Astrocyte (in vitro differentiated cells and primary cell): ENCODE results near the gene CERS1. TPM values are rescaled to one million over a fixed set of nuclear protein-coding genes. Genes with fewer than 3 reads are reported as not detected.

Experiments
- DNase-seq: peaks from one replicate; pipeline ENCODE4 v3.0.0-alpha.2; 2010; ENCODE audit warnings: low read depth
- FAIRE-seq: peaks from 2 replicates; lab custom pipeline; 2011; peaks lifted over from hg19 to GRCh38; lab: Jason Lieb, UNC
- H2AFZ ChIP-seq: 2 replicates; pipeline ENCODE4 v1.6.0; 2012; ENCODE audit warnings: low read depth, low read length, inconsistent platforms
- H3K27ac ChIP-seq: 2 replicates; pipeline ENCODE4 v1.5.1; 2011; ENCODE audit warnings: low read depth, low read length, inconsistent platforms
- H3K27me3 ChIP-seq: 2 replicates; pipeline ENCODE4 v1.6.0; 2011; ENCODE audit warnings: low read length, inconsistent platforms; ENCODE audit not compliant: insufficient read depth
- H3K36me3 ChIP-seq: 2 replicates; pipeline ENCODE4 v1.5.1; 2011; ENCODE audit warnings: low read length, inconsistent platforms; ENCODE audit not compliant: insufficient read depth
- H3K4me1 ChIP-seq: 2 replicates; pipeline ENCODE4 v1.5.1; 2011; ENCODE audit warnings: low read length, inconsistent platforms; ENCODE audit not compliant: insufficient read depth
- H3K4me2 ChIP-seq: 2 replicates; pipeline ENCODE4 v1.6.0; 2012; ENCODE audit warnings: low read length, inconsistent platforms
- H3K4me3 ChIP-seq: 2 replicates; pipeline ENCODE4 v1.5.1; 2011; ENCODE audit warnings: low read depth, mild to moderate bottlenecking, low read length, inconsistent platforms; ENCODE audit not compliant: insufficient read depth
- H3K79me2 ChIP-seq: 2 replicates; pipeline ENCODE4 v1.6.0; 2012; ENCODE audit warnings: mild to moderate bottlenecking, low read length, inconsistent platforms; ENCODE audit not compliant: insufficient read depth
- H3K9ac ChIP-seq: 2 replicates; pipeline ENCODE4 v1.6.0; 2012; ENCODE audit warnings: mild to moderate bottlenecking, low read length, inconsistent platforms
- H3K9me3 ChIP-seq: 2 replicates; pipeline ENCODE4 v1.5.1; 2012; ENCODE audit warnings: low read depth, mild to moderate bottlenecking, low read length, inconsistent platforms; ENCODE audit not compliant: insufficient read depth
- H4K20me1 ChIP-seq: 2 replicates; pipeline ENCODE4 v1.6.0; 2012; ENCODE audit warnings: low read length, inconsistent platforms; ENCODE audit not compliant: insufficient read depth
- H3K27ac Mint-ChIP-seq: one replicate; pipeline ENCODE4 v1.8.0; 2021; ENCODE audit warnings: mild to moderate bottlenecking, mixed read lengths; ENCODE audit not compliant: unreplicated experiment
- H3K27me3 Mint-ChIP-seq: one replicate; pipeline ENCODE4 v1.8.0; 2021; ENCODE audit warnings: low read depth, mixed read lengths; ENCODE audit not compliant: unreplicated experiment
- H3K36me3 Mint-ChIP-seq: one replicate; pipeline ENCODE4 v1.8.0; 2021; ENCODE audit warnings: low read depth, mixed read lengths; ENCODE audit not compliant: unreplicated experiment
- H3K4me1 Mint-ChIP-seq: one replicate; pipeline ENCODE4 v1.8.0; 2021; ENCODE audit warnings: low read depth, mixed read lengths; ENCODE audit not compliant: unreplicated experiment
- H3K4me3 Mint-ChIP-seq: one replicate; pipeline ENCODE4 v1.8.0; 2021; ENCODE audit warnings: mild to moderate bottlenecking, moderate library complexity, mixed read lengths; ENCODE audit not compliant: unreplicated experiment
- H3K9me3 Mint-ChIP-seq: one replicate; pipeline ENCODE4 v1.8.0; 2021; ENCODE audit warnings: mild to moderate bottlenecking, mixed read lengths; ENCODE audit not compliant: unreplicated experiment
- CTCF ChIP-seq: IDR thresholded peaks from 2 replicates; pipeline ENCODE4 v1.5.1; 2011; ENCODE audit warnings: low read depth, mild to moderate bottlenecking, inconsistent platforms, low read length, moderate library complexity; ENCODE audit not compliant: insufficient read depth
- EZH2 ChIP-seq: IDR thresholded peaks from 2 replicates; pipeline ENCODE4 v1.6.1; 2012; ENCODE audit warnings: mild to moderate bottlenecking, low read length, inconsistent platforms; ENCODE audit not compliant: insufficient read depth
- total RNA-seq: library from RNA; stranded (reverse); gene quantifications from 2 replicates; pipeline ENCODE4 v1.2.1, GENCODE V29; 2021

CERS1 gene
- total RNA-seq, 1 donor from 2014 or later = 6.8 TPM

- no peaks in the 10 kb centered on the region for H3K36me3 ChIP-seq
- H3K4me2 ChIP-seq = no peak overlapping the region
- H3K79me2 ChIP-seq = no peaks in the 10 kb centered on the region
- Mint-ChIP-seq H3K9me3 (no peaks in the 10 kb centered on the region), H3K27me3 (no peaks in the 10 kb centered on the region), H3K27ac (no peak overlapping the region), H3K4me3 (no peak overlapping the region), H3K4me1 (no peaks in the 10 kb centered on the region), H3K36me3 (peaks cover 17% of the 10 kb centered on the region)
- no peaks in the 10 kb centered on the region for H3K4me1 ChIP-seq
- H3K27ac ChIP-seq = no peak overlapping the region
- H3K9ac ChIP-seq = no peak overlapping the region
- no peak for TF ChIP-seq CTCF
- TF ChIP-seq EZH2 = no peak
- no peaks in the 10 kb centered on the region for H3K27me3 ChIP-seq
- no peak overlapping the region for H3K4me3 ChIP-seq
- no peak overlapping the region for H2AFZ ChIP-seq
- H3K9me3 ChIP-seq = no peaks in the 10 kb centered on the region
- DNase-seq (no peak), FAIRE-seq (no peak)
- H4K20me1 ChIP-seq = peaks cover 45% of the 10 kb centered on the region
Observed at GRCh38 chr19:18931316-18932162, 35.6 kb upstream of the CERS1 start.

- Histone ChIP-seq H3K27me3 (no peaks in the 10 kb centered on the region), H3K36me3 (peaks cover 5% of the 10 kb centered on the region), H3K4me1 (no peaks in the 10 kb centered on the region), H3K9ac (no peak overlapping the region), H4K20me1 (peaks cover 57% of the 10 kb centered on the region), H3K27ac (no peak overlapping the region), H3K4me2 (no peak overlapping the region), H2AFZ (no peak overlapping the region), H3K79me2 (no peaks in the 10 kb centered on the region), H3K9me3 (no peaks in the 10 kb centered on the region), H3K4me3 (no peak overlapping the region)
- FAIRE-seq (no peak), DNase-seq (no peak)
- Mint-ChIP-seq H3K9me3 (no peaks in the 10 kb centered on the region), H3K4me1 (no peaks in the 10 kb centered on the region), H3K27ac (no peak overlapping the region), H3K4me3 (no peak overlapping the region), H3K36me3 (peaks cover 27% of the 10 kb centered on the region), H3K27me3 (no peaks in the 10 kb centered on the region)
- TF ChIP-seq EZH2 = no peak
- TF ChIP-seq CTCF = no peak
Observed at GRCh38 chr19:18929311-18929710, 33.4 kb upstream of the CERS1 start.
